Epithelial cell of prostate (primary cell): Measurements from ENCODE around the gene CRIM1.
A peak's percentile ranks its signal among the peaks of the same experiment; 100 is the strongest.
"Not testable (repeated sequence)": the region's sequence is repeated elsewhere in the genome, so short reads cannot be mapped to it uniquely, and the experiment has no call there.

Experiments
- DNase-seq: peaks from one replicate; pipeline ENCODE4 v3.0.0-alpha.2; 2011; ENCODE audit warnings: low read depth, low spot score
- H3K27ac ChIP-seq: fragments of 450-650 bp; 2 replicates; pipeline ENCODE4 v1.5.1; 2017; ENCODE audit warnings: mild to moderate bottlenecking

CRIM1 gene

GRCh38 chr2:36355151-36355889 lies at the start of gene CRIM1:
TSS of gene CRIM1 (plus strand) at chr2:36355778. CDS start at chr2:36356293, 515 bp downstream.
- peak; percentile 50 for DNase-seq
- peak within 1 kb of the TSS; percentile 88 for H3K27ac ChIP-seq

GRCh38 chr2:36307441-36307840 lies 48.1 kb upstream of the CRIM1 start:
- no peak overlapping the region for H3K27ac ChIP-seq
- no peak for DNase-seq

- not testable (repeated sequence) for DNase-seq
These were observed 45.1 kb upstream of the CRIM1 start for GRCh38 chr2:36310444-36310843.

GRCh38 chr2:36318547-36318946 lies 37.0 kb upstream of the CRIM1 start:
- H3K27ac ChIP-seq, result no peak overlapping the region
- DNase-seq, result no peak

More at GRCh38 chr2:36310444-36310843, 45.1 kb upstream of the CRIM1 start:
- H3K27ac ChIP-seq, result not testable (repeated sequence)

GRCh38 chr2:36322108-36322507 lies 33.5 kb upstream of the CRIM1 start:
- DNase-seq, result peak; percentile 8
- no peak overlapping the region for H3K27ac ChIP-seq

GRCh38 chr2:36326286-36326685 lies 29.3 kb upstream of the CRIM1 start:
- no peak overlapping the region for H3K27ac ChIP-seq
- DNase-seq, result no peak

GRCh38 chr2:36329251-36329650 lies 26.3 kb upstream of the CRIM1 start:
- no peak for DNase-seq
- no peak overlapping the region for H3K27ac ChIP-seq

- H3K27ac ChIP-seq, result peak overlapping the region; percentile 31
- DNase-seq, result no peak
These were observed 25.7 kb upstream of the CRIM1 start for GRCh38 chr2:36329746-36330472.

- DNase-seq, result peak; percentile 37
- peak overlapping the region; percentile 31 for H3K27ac ChIP-seq
These were observed 24.8 kb upstream of the CRIM1 start for GRCh38 chr2:36330473-36331395.

- H3K27ac ChIP-seq, result no peak overlapping the region
- no peak for DNase-seq
These were observed 22.1 kb upstream of the CRIM1 start for GRCh38 chr2:36333350-36334012.

GRCh38 chr2:36335597-36335996 lies 20.0 kb upstream of the CRIM1 start:
- H3K27ac ChIP-seq, result no peak overlapping the region
- no peak for DNase-seq

- no peak overlapping the region for H3K27ac ChIP-seq
- DNase-seq, result no peak
These were observed 19.3 kb upstream of the CRIM1 start for GRCh38 chr2:36336321-36336720.

- H3K27ac ChIP-seq, result no peak overlapping the region
- no peak for DNase-seq
These were observed 18.2 kb upstream of the CRIM1 start for GRCh38 chr2:36337354-36337753.

- DNase-seq, result no peak
- H3K27ac ChIP-seq, result peak overlapping the region; percentile 9
These were observed 17.3 kb upstream of the CRIM1 start for GRCh38 chr2:36338124-36338826.

- H3K27ac ChIP-seq, result peak overlapping the region; percentile 9
- DNase-seq, result no peak
These were observed 16.8 kb upstream of the CRIM1 start for GRCh38 chr2:36338827-36339145.

GRCh38 chr2:36339607-36340218 lies 15.9 kb upstream of the CRIM1 start:
- no peak overlapping the region for H3K27ac ChIP-seq
- no peak for DNase-seq

GRCh38 chr2:36343606-36344005 lies 12.0 kb upstream of the CRIM1 start:
- DNase-seq, result no peak
- no peak overlapping the region for H3K27ac ChIP-seq

GRCh38 chr2:36348721-36349120 lies 6.9 kb upstream of the CRIM1 start:
- DNase-seq, result no peak
- no peak overlapping the region for H3K27ac ChIP-seq

- H3K27ac ChIP-seq, result no peak overlapping the region
- no peak for DNase-seq
These were observed 4.3 kb upstream of the CRIM1 start for GRCh38 chr2:36351291-36351690.
